OCI-LY7 (cell line): ENCODE data around the gene XNDC1N.

ENCODE experiments used
- CTCF ChIP-seq: fragments of 200-600 bp; sonication (generic); conservative IDR thresholded peaks from 2 replicates; pipeline ENCODE4 v1.5.1; 2014; ENCODE audit warnings: mild to moderate bottlenecking, antibody characterized with exemption, low read length, moderate library complexity, mixed read lengths
- EZH2phosphoT487 ChIP-seq: fragments of 200-600 bp; sonication (generic); IDR thresholded peaks from 2 replicates; pipeline ENCODE4 v1.6.1; 2018; ENCODE audit warnings: low read depth, borderline replicate concordance, mild to moderate bottlenecking, mixed run types, antibody characterized with exemption, low read length, moderate library complexity, mixed read lengths

- TF ChIP-seq CTCF, result no peak
- no peak for TF ChIP-seq EZH2phosphoT487
These were observed 36.2 kb upstream of the XNDC1N start for GRCh38 chr11:71964641-71965040.
